ENCODE results near the gene S100A8.

DNA sequence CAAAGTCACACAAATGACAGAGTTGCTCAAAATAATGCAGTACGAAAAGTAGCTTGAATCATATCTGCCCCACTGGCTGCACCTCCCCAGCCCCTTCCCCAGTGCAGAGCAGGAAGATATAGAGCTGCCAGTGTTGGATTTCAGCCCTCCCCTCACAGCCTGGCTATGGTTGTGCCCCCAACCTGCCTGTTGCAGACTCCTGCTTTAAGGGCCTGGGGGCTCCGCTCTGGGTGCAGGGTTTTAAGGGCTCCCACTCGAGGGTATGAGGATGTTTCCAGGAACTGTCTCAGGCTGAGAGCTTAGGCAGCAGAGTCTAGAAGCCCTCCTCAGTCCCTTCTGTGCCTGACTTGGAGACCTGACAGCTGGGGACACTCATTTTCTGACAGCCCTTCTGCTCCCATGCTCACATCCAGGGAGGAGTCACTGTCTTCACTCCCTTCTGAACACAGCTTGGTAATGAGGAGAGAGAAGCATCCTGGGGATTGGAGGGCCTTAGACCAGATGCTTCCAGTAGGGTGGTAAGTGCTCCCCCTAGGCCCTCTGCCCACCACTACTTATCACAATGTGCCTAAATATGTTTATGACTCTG is 28.6 kb downstream of the S100A8 start:
- no peak for TF ChIP-seq POLR2AphosphoS5 (IDR thresholded peaks at IDR 0.05; ENCODE audit: low read depth, low read length)
- TF ChIP-seq, protein P1, sequence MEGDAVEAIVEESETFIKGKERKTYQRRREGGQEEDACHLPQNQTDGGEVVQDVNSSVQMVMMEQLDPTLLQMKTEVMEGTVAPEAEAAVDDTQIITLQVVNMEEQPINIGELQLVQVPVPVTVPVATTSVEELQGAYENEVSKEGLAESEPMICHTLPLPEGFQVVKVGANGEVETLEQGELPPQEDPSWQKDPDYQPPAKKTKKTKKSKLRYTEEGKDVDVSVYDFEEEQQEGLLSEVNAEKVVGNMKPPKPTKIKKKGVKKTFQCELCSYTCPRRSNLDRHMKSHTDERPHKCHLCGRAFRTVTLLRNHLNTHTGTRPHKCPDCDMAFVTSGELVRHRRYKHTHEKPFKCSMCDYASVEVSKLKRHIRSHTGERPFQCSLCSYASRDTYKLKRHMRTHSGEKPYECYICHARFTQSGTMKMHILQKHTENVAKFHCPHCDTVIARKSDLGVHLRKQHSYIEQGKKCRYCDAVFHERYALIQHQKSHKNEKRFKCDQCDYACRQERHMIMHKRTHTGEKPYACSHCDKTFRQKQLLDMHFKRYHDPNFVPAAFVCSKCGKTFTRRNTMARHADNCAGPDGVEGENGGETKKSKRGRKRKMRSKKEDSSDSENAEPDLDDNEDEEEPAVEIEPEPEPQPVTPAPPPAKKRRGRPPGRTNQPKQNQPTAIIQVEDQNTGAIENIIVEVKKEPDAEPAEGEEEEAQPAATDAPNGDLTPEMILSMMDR (IDR thresholded peaks at IDR 0.05), result no peak
